ENCODE measurements around the gene IFT122. TPM values are rescaled to one million over a fixed set of nuclear protein-coding genes. Genes with fewer than 3 reads are reported as not detected.
"Not testable (repeated sequence)": the region's sequence is repeated elsewhere in the genome, so short reads cannot be mapped to it uniquely, and the experiment has no call there.

The IFT122 gene
- total RNA-seq, 6 experiments from 2014 or later: 7.1 to 16.8 (median 11.5) TPM

- Histone ChIP-seq H3K4me1 (peaks cover 0 to 10% (median 2%) of the 10 kb centered on the region in 4 donors), H3K27ac (no peak overlapping the region), H3K9me3 (no peaks in the 10 kb centered on the region), H3K36me3 (no peaks in the 10 kb centered on the region), H3K4me3 (no peak overlapping the region), H3K27me3 (no peaks in the 10 kb centered on the region)
- DNase-seq: no peak
- WGBS (ENCODE audit: insufficient coverage, low coverage, low lambda C conversion rate, missing lambda C conversion rate): 88% methylated on average over 7 of the region's 17 CpGs
- intact Hi-C loops (cut with DNase I): no loop called here
- no peak for ATAC-seq
- no peak for TF ChIP-seq POLR2A (IDR thresholded peaks at IDR 0.05)
- TF ChIP-seq CTCF (IDR thresholded peaks at IDR 0.05): no peak
Observed at GRCh38 chr3:129410971-129411370, 29.1 kb upstream of the IFT122 start.

GRCh38 chr3:129412542-129413198 lies 27.4 kb upstream of the IFT122 start:
- ATAC-seq (no peak), DNase-seq (no peak)
- H3K27me3 ChIP-seq: no peaks in the 10 kb centered on the region
- TF ChIP-seq POLR2A (IDR thresholded peaks at IDR 0.05) (no peak), CTCF (IDR thresholded peaks at IDR 0.05) (no peak)
- 74% methylated on average over 3 of the region's 6 CpGs for WGBS (ENCODE audit: insufficient coverage, low coverage, low lambda C conversion rate, missing lambda C conversion rate)
- no peaks in the 10 kb centered on the region for H3K36me3 ChIP-seq
- intact Hi-C loops (cut with DNase I): no loop called here
- no peak overlapping the region for H3K4me3 ChIP-seq
- H3K27ac ChIP-seq: peak overlapping the region; percentile 59 to 91 (median 80)
- H3K9me3 ChIP-seq: no peaks in the 10 kb centered on the region
- H3K4me1 ChIP-seq: peaks cover 0 to 12% (median 2%) of the 10 kb centered on the region in 4 donors

GRCh38 chr3:129413238-129413637 lies 26.8 kb upstream of the IFT122 start:
- intact Hi-C loops (cut with DNase I): not testable (repeated sequence)
- WGBS (ENCODE audit: insufficient coverage, low coverage, low lambda C conversion rate, missing lambda C conversion rate): 48% methylated on average over 3 of the region's 3 CpGs
- peak overlapping the region; percentile 59 to 91 (median 80) for H3K27ac ChIP-seq

GRCh38 chr3:129413687-129414506 lies 26.1 kb upstream of the IFT122 start:
- TF ChIP-seq POLR2A (IDR thresholded peaks at IDR 0.05): peak; percentile 63
- TF ChIP-seq CTCF (IDR thresholded peaks at IDR 0.05): no peak
- no peaks in the 10 kb centered on the region for H3K36me3 ChIP-seq
- WGBS (ENCODE audit: insufficient coverage, low coverage, low lambda C conversion rate, missing lambda C conversion rate): 41% methylated on average over 4 of the region's 4 CpGs
- H3K27me3 ChIP-seq: no peaks in the 10 kb centered on the region
- peak overlapping the region; percentile 80 to 94 (median 91) for H3K27ac ChIP-seq
- H3K4me1 ChIP-seq: peaks cover 0 to 19% (median 4%) of the 10 kb centered on the region in 4 donors
- no peaks in the 10 kb centered on the region for H3K9me3 ChIP-seq
- intact Hi-C loops (cut with DNase I): no loop called here
- peak; percentile 86 to 91 (median 88) for ATAC-seq
- no peak overlapping the region for H3K4me3 ChIP-seq
- DNase-seq: peak in 1 of 3 donors; percentile 36

More at GRCh38 chr3:129413238-129413637, 26.8 kb upstream of the IFT122 start:
- peaks cover 0 to 13% (median 2%) of the 10 kb centered on the region in 4 donors for H3K4me1 ChIP-seq
- H3K9me3 ChIP-seq, H3K27me3 ChIP-seq, DNase-seq, H3K4me3 ChIP-seq, H3K36me3 ChIP-seq, ATAC-seq: not testable (repeated sequence)

- peak in 1 of 3 donors; percentile 15 for DNase-seq
- Histone ChIP-seq H3K27me3 (no peaks in the 10 kb centered on the region), H3K36me3 (no peaks in the 10 kb centered on the region), H3K4me3 (no peak overlapping the region), H3K4me1 (peaks cover 0 to 19% (median 5%) of the 10 kb centered on the region in 4 donors), H3K27ac (no peak overlapping the region), H3K9me3 (no peaks in the 10 kb centered on the region)
- TF ChIP-seq POLR2A (IDR thresholded peaks at IDR 0.05) (no peak), CTCF (IDR thresholded peaks at IDR 0.05) (no peak)
- ATAC-seq: no peak
- 73% methylated on average over 2 of the region's 3 CpGs for WGBS (ENCODE audit: insufficient coverage, low coverage, low lambda C conversion rate, missing lambda C conversion rate)
- intact Hi-C loops (cut with DNase I): no loop called here
Observed at GRCh38 chr3:129415378-129415777, 24.6 kb upstream of the IFT122 start.

Measured in right lobe of liver (tissue), 6 donors.